ENCODE results near the gene ADAM15. TPM values are rescaled to one million over a fixed set of nuclear protein-coding genes. Genes with fewer than 3 reads are reported as not detected.

Gene ADAM15
- total RNA-seq, 5 donors from 2014 or later (not counting 1 experiment from before 2014, with no cell fraction given), result 17.3 to 53.0 (median 37.2) TPM

DNA sequence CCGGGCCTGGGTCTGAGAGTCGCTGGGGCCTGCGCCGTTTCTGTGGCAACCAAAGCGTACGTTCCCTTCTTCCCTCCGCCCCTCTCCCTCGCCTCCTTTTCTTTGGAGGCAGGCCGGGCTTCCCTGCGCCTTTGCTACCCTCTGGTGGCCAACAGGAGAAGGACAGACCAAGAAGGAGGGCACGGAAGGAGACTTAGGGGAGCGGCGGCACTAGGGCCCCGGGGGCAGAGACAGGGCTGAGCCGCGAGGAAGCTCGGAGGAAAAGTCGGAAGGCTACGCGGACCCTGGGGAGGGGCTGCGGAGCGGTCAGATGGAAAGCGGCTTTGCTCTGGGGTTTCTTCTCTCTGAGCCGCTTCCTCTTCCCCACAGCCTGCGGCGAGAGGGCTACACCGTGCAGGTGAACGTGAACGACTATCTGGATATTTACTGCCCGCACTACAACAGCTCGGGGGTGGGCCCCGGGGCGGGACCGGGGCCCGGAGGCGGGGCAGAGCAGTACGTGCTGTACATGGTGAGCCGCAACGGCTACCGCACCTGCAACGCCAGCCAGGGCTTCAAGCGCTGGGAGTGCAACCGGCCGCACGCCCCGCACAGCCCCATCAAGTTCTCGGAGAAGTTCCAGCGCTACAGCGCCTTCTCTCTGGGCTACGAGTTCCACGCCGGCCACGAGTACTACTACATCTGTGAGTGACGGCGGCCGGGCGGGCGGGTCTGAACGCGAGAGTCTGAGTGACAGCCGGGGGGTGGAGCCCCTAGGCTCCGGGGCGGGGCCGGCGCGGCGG, 33.8 kb downstream of the ADAM15 start:
- ATAC-seq (replicated peaks in 1 of 4) (peak; percentile 80 to 84 (median 82)), DNase-seq (peak; percentile 79 to 95 (median 89))
- Histone ChIP-seq H3K4me1 (ENCODE audit: control insufficient read depth in 1 of 2, extremely low read depth in 1 of 2, insufficient read depth in 2 of 2, low read length in 2 of 2) (peaks cover 43 to 63% of the 10 kb centered on the region in 2 experiments), H3K27me3 (replicated peaks in 1 of 2; ENCODE audit: control insufficient read depth in 2 of 2, extremely low read depth in 1 of 2, insufficient read depth in 2 of 2, low read length in 1 of 2) (peaks cover 2 to 48% of the 10 kb centered on the region in 2 experiments), H3K4me3 (ENCODE audit: control insufficient read depth in 1 of 2, extremely low read depth in 1 of 2, low read length in 1 of 2) (peak overlapping the region; percentile 63 to 84), H3K36me3 (ENCODE audit: control insufficient read depth in 2 of 2, extremely low read depth in 1 of 2, insufficient read depth in 1 of 2, low read length in 1 of 2) (no peaks in the 10 kb centered on the region), H3K27ac (ENCODE audit: low read length) (peak overlapping the region; percentile 80), H3K9me3 (no peaks in the 10 kb centered on the region)
- Mint-ChIP-seq H3K27ac (peak overlapping the region; percentile 81 to 97), H3K36me3 (no peaks in the 10 kb centered on the region), H3K4me3 (peak overlapping the region; percentile 87 to 97 (median 94)), H3K9me3 (no peaks in the 10 kb centered on the region), H3K27me3 (peaks cover 20 to 31% of the 10 kb centered on the region in 2 donors), H3K4me1 (peaks cover 35 to 46% (median 42%) of the 10 kb centered on the region in 3 donors)
- POLR2A ChIA-PET, result interaction anchor here (0.6 to 0.8 kb wide), 3 partner anchors 22 to 451 kb away, joined by 3 read pairs; no protein-coding TSS in a partner anchor
- CTCF ChIA-PET, result interaction anchor here (0.5 to 2.6 kb wide), 42 partner anchors 10 to 812 kb away, joined by 3 to 57 read pairs (median 4); partner anchors contain the start of genes EFNA4 (in 2 of the 2), KRTCAP2 (in 2 of the 2), ADAM15 (in 1 of the 2) and CKS1B (in 1 of the 2)
- WGBS (ENCODE audit: insufficient coverage), result 0% methylated on average over 48 of the region's 67 CpGs

DNA sequence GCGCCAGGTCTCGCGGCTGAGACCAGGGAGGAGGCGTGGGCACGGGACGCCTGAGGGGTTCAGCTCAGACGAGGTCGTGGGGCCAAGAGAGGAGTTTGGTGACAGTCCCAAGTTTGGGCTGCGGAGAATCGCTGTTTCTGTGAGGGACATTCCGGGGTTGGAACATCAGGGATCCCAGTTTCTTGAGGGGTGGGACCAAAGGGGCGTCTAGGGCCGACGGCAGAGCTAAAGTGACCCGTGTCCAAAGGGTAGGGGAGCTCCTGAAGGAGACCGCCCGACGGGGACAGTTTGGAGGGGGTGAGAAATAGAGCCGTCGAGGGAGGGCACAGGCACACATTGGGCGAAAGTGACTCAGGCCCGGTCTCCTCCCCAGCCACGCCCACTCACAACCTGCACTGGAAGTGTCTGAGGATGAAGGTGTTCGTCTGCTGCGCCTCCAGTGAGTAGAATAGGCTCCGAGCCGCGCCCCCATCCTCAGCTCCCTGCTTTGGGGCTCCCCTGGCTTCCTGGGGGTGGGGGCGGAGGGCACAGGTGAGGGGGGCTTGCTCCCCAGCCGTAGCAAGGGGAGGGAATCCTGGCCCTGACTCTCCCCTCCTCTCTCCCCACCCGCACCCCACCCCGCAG, 34.5 kb downstream of the ADAM15 start:
- Mint-ChIP-seq H3K27ac (peak overlapping the region; percentile 81 to 97), H3K9me3 (no peaks in the 10 kb centered on the region), H3K36me3 (no peaks in the 10 kb centered on the region), H3K4me1 (peaks cover 35 to 45% (median 42%) of the 10 kb centered on the region in 3 donors), H3K4me3 (peak overlapping the region; percentile 87 to 97 (median 94)), H3K27me3 (peaks cover 20 to 31% of the 10 kb centered on the region in 2 donors)
- POLR2A ChIA-PET, result interaction anchor here in 1 of 2 donors (0.8 kb wide), 1 partner anchor 23 kb away, joined by 3 read pairs; no protein-coding TSS in a partner anchor
- DNase-seq (peak in 34 of 35 experiments; percentile 30 to 81 (median 60)), ATAC-seq (replicated peaks in 1 of 4) (peak; percentile 22 to 37 (median 29))
- Histone ChIP-seq H3K4me3 (ENCODE audit: control insufficient read depth in 1 of 2, extremely low read depth in 1 of 2, low read length in 1 of 2) (peak overlapping the region; percentile 63 to 84), H3K36me3 (ENCODE audit: control insufficient read depth in 2 of 2, extremely low read depth in 1 of 2, insufficient read depth in 1 of 2, low read length in 1 of 2) (no peaks in the 10 kb centered on the region), H3K27ac (ENCODE audit: low read length) (peak overlapping the region; percentile 80), H3K4me1 (ENCODE audit: control insufficient read depth in 1 of 2, extremely low read depth in 1 of 2, insufficient read depth in 2 of 2, low read length in 2 of 2) (peaks cover 36 to 56% of the 10 kb centered on the region in 2 experiments), H3K9me3 (no peaks in the 10 kb centered on the region), H3K27me3 (replicated peaks in 1 of 2; ENCODE audit: control insufficient read depth in 2 of 2, extremely low read depth in 1 of 2, insufficient read depth in 2 of 2, low read length in 1 of 2) (peaks cover 2 to 43% of the 10 kb centered on the region in 2 experiments)
- CTCF ChIA-PET, result interaction anchor here (0.6 to 2.6 kb wide), 32 partner anchors 9 to 678 kb away, joined by 3 to 57 read pairs (median 4); partner anchors contain the start of genes EFNA4 (in 2 of the 2), KRTCAP2 (in 2 of the 2), ADAM15 (in 1 of the 2) and CKS1B (in 1 of the 2)
- 0% methylated on average over 11 of the region's 32 CpGs for WGBS (ENCODE audit: insufficient coverage)

DNA sequence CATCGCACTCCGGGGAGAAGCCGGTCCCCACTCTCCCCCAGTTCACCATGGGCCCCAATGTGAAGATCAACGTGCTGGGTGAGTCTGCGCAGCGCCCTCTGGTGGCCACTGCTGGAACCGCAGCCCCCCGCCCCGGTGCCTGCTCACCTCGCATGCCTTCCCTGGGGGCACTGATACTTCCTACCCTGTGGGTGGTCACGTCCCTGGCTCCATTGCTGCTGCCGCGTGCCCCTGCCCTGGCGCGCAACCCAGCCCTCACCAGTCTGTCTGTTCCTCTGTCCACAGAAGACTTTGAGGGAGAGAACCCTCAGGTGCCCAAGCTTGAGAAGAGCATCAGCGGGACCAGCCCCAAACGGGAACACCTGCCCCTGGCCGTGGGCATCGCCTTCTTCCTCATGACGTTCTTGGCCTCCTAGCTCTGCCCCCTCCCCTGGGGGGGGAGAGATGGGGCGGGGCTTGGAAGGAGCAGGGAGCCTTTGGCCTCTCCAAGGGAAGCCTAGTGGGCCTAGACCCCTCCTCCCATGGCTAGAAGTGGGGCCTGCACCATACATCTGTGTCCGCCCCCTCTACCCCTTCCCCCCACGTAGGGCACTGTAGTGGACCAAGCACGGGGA, 35.1 kb downstream of the ADAM15 start:
- CTCF ChIA-PET, result interaction anchor here (0.6 to 2.6 kb wide), 8 partner anchors 15 to 607 kb away, joined by 3 to 57 read pairs (median 9); partner anchors contain the start of genes KRTCAP2 (in 2 of the 2), ADAM15 (in 1 of the 2), CKS1B (in 1 of the 2) and EFNA4 (in 1 of the 2)
- WGBS (ENCODE audit: insufficient coverage), result 3% methylated on average over 15 of the region's 24 CpGs
- H3K36me3 Mint-ChIP-seq, result no peaks in the 10 kb centered on the region
- Histone ChIP-seq H3K4me3 (ENCODE audit: control insufficient read depth in 1 of 2, extremely low read depth in 1 of 2, low read length in 1 of 2) (peak overlapping the region in 1 of 2 donors; percentile 63), H3K9me3 (no peaks in the 10 kb centered on the region), H3K36me3 (ENCODE audit: control insufficient read depth in 2 of 2, extremely low read depth in 1 of 2, insufficient read depth in 1 of 2, low read length in 1 of 2) (no peaks in the 10 kb centered on the region), H3K27me3 (replicated peaks in 1 of 2; ENCODE audit: control insufficient read depth in 2 of 2, extremely low read depth in 1 of 2, insufficient read depth in 2 of 2, low read length in 1 of 2) (peaks cover 2 to 43% of the 10 kb centered on the region in 2 experiments), H3K4me1 (ENCODE audit: control insufficient read depth in 1 of 2, extremely low read depth in 1 of 2, insufficient read depth in 2 of 2, low read length in 2 of 2) (peaks cover 32 to 54% of the 10 kb centered on the region in 2 experiments), H3K27ac (ENCODE audit: low read length) (no peak overlapping the region)
- H3K9me3 Mint-ChIP-seq, result no peaks in the 10 kb centered on the region
- peaks cover 33 to 43% (median 39%) of the 10 kb centered on the region in 3 donors for H3K4me1 Mint-ChIP-seq
- peak overlapping the region; percentile 44 to 46 for H3K27ac Mint-ChIP-seq
- ATAC-seq (replicated peaks in 1 of 4), result peak; percentile 7 to 15 (median 12)
- H3K27me3 Mint-ChIP-seq, result peaks cover 20 to 29% of the 10 kb centered on the region in 2 donors
- POLR2A ChIA-PET, result no interaction called here
- DNase-seq, result peak; percentile 55 to 90 (median 77)
- peak overlapping the region; percentile 45 to 97 (median 50) for H3K4me3 Mint-ChIP-seq

DNA sequence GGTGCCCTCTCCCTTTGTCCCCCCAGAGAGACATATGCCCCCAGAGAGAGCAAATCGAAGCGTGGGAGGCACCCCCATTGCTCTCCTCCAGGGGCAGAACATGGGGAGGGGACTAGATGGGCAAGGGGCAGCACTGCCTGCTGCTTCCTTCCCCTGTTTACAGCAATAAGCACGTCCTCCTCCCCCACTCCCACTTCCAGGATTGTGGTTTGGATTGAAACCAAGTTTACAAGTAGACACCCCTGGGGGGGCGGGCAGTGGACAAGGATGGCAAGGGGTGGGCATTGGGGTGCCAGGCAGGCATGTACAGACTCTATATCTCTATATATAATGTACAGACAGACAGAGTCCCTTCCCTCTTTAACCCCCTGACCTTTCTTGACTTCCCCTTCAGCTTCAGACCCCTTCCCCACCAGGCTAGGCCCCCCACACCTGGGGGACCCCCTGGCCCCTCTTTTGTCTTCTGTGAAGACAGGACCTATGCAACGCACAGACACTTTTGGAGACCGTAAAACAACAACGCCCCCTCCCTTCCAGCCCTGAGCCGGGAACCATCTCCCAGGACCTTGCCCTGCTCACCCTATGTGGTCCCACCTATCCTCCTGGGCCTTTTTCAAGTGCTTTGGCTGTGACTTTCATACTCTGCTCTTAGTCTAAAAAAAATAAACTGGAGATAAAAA, 35.9 kb downstream of the ADAM15 start:
- WGBS (ENCODE audit: insufficient coverage), result 80% methylated on average over 1 of the region's 8 CpGs
- Histone ChIP-seq H3K36me3 (ENCODE audit: control insufficient read depth in 2 of 2, extremely low read depth in 1 of 2, insufficient read depth in 1 of 2, low read length in 1 of 2) (no peaks in the 10 kb centered on the region), H3K4me1 (ENCODE audit: control insufficient read depth in 1 of 2, extremely low read depth in 1 of 2, insufficient read depth in 2 of 2, low read length in 2 of 2) (peaks cover 26 to 53% of the 10 kb centered on the region in 2 experiments), H3K27ac (ENCODE audit: low read length) (no peak overlapping the region), H3K9me3 (no peaks in the 10 kb centered on the region), H3K27me3 (replicated peaks in 1 of 2; ENCODE audit: control insufficient read depth in 2 of 2, extremely low read depth in 1 of 2, insufficient read depth in 2 of 2, low read length in 1 of 2) (peaks cover 2 to 43% of the 10 kb centered on the region in 2 experiments), H3K4me3 (ENCODE audit: control insufficient read depth in 1 of 2, extremely low read depth in 1 of 2, low read length in 1 of 2) (no peak overlapping the region)
- Mint-ChIP-seq H3K4me3 (no peak overlapping the region), H3K27me3 (peaks cover 14 to 23% of the 10 kb centered on the region in 2 donors), H3K9me3 (no peaks in the 10 kb centered on the region), H3K4me1 (peaks cover 32 to 40% (median 32%) of the 10 kb centered on the region in 3 donors), H3K36me3 (no peaks in the 10 kb centered on the region), H3K27ac (no peak overlapping the region)
- ChIA-PET POLR2A (no interaction called here), CTCF (interaction anchor here in 1 of 2 donors (2.6 kb wide), 1 partner anchor 22 kb away, joined by 57 read pairs; the partner anchor contains the start of gene EFNA4)
- ATAC-seq (replicated peaks in 1 of 4), result no peak
- peak in 1 of 35 experiments; percentile 5 for DNase-seq

DNA sequence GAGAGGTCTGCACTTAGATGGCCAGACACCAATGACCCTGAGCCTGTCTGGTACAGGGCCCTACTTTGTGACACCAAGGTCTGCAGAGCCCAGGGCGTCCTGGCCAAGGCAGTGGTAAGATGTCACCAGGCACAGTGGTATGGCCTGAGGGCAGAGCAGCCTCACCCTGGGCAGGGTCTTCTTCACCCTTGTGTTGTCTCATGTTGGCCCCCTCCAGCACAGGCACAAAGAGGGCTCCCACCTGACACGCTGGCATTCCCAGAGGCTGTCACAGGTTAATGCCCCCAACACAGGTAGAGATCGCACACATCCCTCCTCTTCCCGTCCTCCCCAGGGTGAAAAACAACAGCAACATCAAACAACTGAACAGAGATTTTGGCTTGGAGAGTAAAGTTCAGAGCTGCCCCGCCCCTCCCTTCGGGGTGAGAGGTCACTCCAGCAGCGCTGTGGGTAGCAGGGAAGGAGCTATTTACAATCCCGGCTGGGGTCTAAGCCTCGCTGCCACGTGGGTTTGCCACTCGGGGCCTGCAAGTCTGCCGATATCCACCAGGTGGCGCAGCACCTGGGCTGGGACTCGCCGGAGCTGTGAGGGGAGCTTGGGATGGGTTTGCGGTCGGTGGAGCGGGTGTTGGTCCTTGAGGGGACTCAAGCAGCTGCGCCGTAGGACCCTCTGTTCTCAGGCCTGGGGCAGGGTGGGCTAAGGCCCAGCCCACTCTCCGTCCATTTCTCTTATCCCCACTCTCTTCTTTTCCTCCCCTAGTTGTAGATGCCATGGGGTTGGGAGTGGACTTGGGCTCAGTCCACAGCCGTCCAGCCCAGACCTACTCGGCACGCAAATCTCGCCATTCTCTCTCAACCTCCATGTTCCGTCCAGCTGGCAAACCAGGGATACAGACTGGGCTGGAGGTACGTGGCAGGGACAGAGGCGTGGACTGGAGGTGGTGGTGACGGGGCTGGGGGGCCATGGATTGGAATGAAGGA, 40.2 kb downstream of the ADAM15 start:
- no peak overlapping the region for H3K27ac ChIP-seq (ENCODE audit: low read length)
- Mint-ChIP-seq H3K9me3 (no peaks in the 10 kb centered on the region), H3K27me3 (peaks cover 4 to 7% of the 10 kb centered on the region in 2 donors), H3K4me3 (no peak overlapping the region), H3K4me1 (peaks cover 1 to 9% (median 5%) of the 10 kb centered on the region in 3 donors), H3K27ac (no peak overlapping the region), H3K36me3 (no peaks in the 10 kb centered on the region)
- DNase-seq (peak; percentile 33 to 88 (median 71)), ATAC-seq (replicated peaks in 1 of 4) (peak; percentile 74 to 83 (median 78))
- POLR2A ChIA-PET, result interaction anchor here in 1 of 2 donors (0.6 kb wide), 1 partner anchor 274 kb away, joined by 3 read pairs; no protein-coding TSS in a partner anchor
- no peaks in the 10 kb centered on the region for H3K36me3 ChIP-seq (ENCODE audit: control insufficient read depth in 2 of 2, extremely low read depth in 1 of 2, insufficient read depth in 1 of 2, low read length in 1 of 2)
- CTCF ChIA-PET, result interaction anchor here (0.5 to 2.0 kb wide), 16 partner anchors 39 to 1402 kb away, joined by 3 to 29 read pairs (median 5); partner anchors contain the start of genes KRTCAP2 (in 2 of the 2) and TRIM46 (in 1 of the 2)
- H3K9me3 ChIP-seq, result no peaks in the 10 kb centered on the region
- WGBS (ENCODE audit: insufficient coverage), result 27% methylated on average over 16 of the region's 29 CpGs
- H3K4me3 ChIP-seq (ENCODE audit: control insufficient read depth in 1 of 2, extremely low read depth in 1 of 2, low read length in 1 of 2), result no peak overlapping the region
- peaks cover 0 to 15% of the 10 kb centered on the region in 2 experiments for H3K4me1 ChIP-seq (ENCODE audit: control insufficient read depth in 1 of 2, extremely low read depth in 1 of 2, insufficient read depth in 2 of 2, low read length in 2 of 2)
- peaks cover 0 to 34% of the 10 kb centered on the region in 2 experiments for H3K27me3 ChIP-seq (replicated peaks in 1 of 2; ENCODE audit: control insufficient read depth in 2 of 2, extremely low read depth in 1 of 2, insufficient read depth in 2 of 2, low read length in 1 of 2)

All from T-cell (primary cell).